Measurements from ENCODE around the gene DPF3.

The DPF3 gene

DNA sequence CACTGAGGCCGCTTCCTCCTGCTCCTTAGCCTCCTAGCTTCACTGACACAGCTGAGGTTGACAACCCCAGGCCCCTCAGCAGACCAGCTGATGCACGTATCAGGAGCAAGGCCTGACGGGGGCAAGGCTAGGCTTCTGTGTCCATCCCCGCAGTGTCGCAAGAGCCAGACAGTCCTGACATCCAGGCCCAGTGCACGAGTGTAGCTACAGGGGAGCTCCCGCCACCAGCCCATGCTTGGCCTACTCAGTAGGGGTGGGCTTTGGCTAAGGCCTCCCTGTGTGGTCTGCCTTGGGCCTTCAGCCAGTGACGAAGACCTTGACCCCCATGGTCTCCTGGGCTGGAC, 179.1 kb downstream of the DPF3 start:
- Histone ChIP-seq H3K9me3 (ENCODE audit: control insufficient read depth, insufficient read depth, low read length) (no peaks in the 10 kb centered on the region), H3K4me1 (ENCODE audit: control insufficient read depth, low read length) (no peaks in the 10 kb centered on the region)
- TF ChIP-seq, protein P1, sequence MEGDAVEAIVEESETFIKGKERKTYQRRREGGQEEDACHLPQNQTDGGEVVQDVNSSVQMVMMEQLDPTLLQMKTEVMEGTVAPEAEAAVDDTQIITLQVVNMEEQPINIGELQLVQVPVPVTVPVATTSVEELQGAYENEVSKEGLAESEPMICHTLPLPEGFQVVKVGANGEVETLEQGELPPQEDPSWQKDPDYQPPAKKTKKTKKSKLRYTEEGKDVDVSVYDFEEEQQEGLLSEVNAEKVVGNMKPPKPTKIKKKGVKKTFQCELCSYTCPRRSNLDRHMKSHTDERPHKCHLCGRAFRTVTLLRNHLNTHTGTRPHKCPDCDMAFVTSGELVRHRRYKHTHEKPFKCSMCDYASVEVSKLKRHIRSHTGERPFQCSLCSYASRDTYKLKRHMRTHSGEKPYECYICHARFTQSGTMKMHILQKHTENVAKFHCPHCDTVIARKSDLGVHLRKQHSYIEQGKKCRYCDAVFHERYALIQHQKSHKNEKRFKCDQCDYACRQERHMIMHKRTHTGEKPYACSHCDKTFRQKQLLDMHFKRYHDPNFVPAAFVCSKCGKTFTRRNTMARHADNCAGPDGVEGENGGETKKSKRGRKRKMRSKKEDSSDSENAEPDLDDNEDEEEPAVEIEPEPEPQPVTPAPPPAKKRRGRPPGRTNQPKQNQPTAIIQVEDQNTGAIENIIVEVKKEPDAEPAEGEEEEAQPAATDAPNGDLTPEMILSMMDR (IDR thresholded peaks at IDR 0.05; ENCODE audit: low read depth, low read length, poor library complexity, severe bottlenecking), result no peak
- no peak for TF ChIP-seq EZH2phosphoT487 (IDR thresholded peaks at IDR 0.05; ENCODE audit: borderline replicate concordance, low read length)

DNA sequence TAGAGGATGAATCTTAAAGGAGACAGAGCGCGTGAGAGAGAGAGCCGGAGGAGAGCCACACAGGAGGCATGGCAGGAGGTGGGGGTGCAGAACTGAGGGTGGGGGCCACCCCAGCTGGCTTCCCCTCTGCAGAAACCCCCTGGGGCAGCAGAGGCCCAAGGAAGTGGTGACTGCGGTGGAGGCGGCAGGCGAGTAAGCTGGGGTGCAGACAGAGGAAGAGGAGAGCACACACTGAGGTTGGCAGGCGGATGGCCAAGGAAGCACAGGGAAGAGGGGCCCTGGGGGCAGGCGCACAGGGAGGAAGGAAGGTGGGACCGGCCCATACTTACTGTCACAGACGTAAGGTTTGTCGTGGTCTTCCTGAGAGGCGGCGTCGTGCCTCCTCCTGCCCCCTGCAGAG, 179.8 kb downstream of the DPF3 start:
- Histone ChIP-seq H3K36me3 (ENCODE audit: control insufficient read depth, low read length) (no peaks in the 10 kb centered on the region), H3K27ac (ENCODE audit: low read depth, low read length) (no peak overlapping the region), H3K79me2 (ENCODE audit: control insufficient read depth, low read length) (no peaks in the 10 kb centered on the region), H3K27me3 (ENCODE audit: control insufficient read depth, low read length) (no peaks in the 10 kb centered on the region), H3F3A (ENCODE audit: control insufficient read depth, insufficient read depth) (no peaks in the 10 kb centered on the region), H3K4me2 (ENCODE audit: low read length) (no peak overlapping the region), H4K20me1 (ENCODE audit: control insufficient read depth, insufficient read depth, low read depth, low read length) (no peaks in the 10 kb centered on the region; the same call in 1 of the 2 replicates), H3K9me3 (ENCODE audit: control insufficient read depth, insufficient read depth, low read length) (no peaks in the 10 kb centered on the region), H3K9me2 (replicated peaks; ENCODE audit: control insufficient read depth, low read length) (no peaks in the 10 kb centered on the region), H3K4me3 (ENCODE audit: low read length) (no peak overlapping the region), H3K4me1 (ENCODE audit: control insufficient read depth, low read length) (no peaks in the 10 kb centered on the region)
- TF ChIP-seq, protein P1 (IDR thresholded peaks at IDR 0.05; ENCODE audit: low read depth, low read length, poor library complexity, severe bottlenecking), result no peak
- no peak for TF ChIP-seq EZH2phosphoT487 (IDR thresholded peaks at IDR 0.05; ENCODE audit: borderline replicate concordance, low read length)

More for the DNA sequence above, 179.1 kb downstream of the DPF3 start:
- no peaks in the 10 kb centered on the region for H3K36me3 ChIP-seq (ENCODE audit: control insufficient read depth, low read length)
- H3K4me2 ChIP-seq (ENCODE audit: low read length), result no peak overlapping the region
- no peak overlapping the region for H3K4me3 ChIP-seq (ENCODE audit: low read length)
- H3K79me2 ChIP-seq (ENCODE audit: control insufficient read depth, low read length), result no peaks in the 10 kb centered on the region
- H4K20me1 ChIP-seq (ENCODE audit: control insufficient read depth, insufficient read depth, low read depth, low read length), result no peaks in the 10 kb centered on the region; the same call in 1 of the 2 replicates
- H3K27me3 ChIP-seq (ENCODE audit: control insufficient read depth, low read length), result no peaks in the 10 kb centered on the region
- H3K9me2 ChIP-seq (replicated peaks; ENCODE audit: control insufficient read depth, low read length), result no peaks in the 10 kb centered on the region
- H3K27ac ChIP-seq (ENCODE audit: low read depth, low read length), result no peak overlapping the region
- H3F3A ChIP-seq (ENCODE audit: control insufficient read depth, insufficient read depth), result no peaks in the 10 kb centered on the region

DNA sequence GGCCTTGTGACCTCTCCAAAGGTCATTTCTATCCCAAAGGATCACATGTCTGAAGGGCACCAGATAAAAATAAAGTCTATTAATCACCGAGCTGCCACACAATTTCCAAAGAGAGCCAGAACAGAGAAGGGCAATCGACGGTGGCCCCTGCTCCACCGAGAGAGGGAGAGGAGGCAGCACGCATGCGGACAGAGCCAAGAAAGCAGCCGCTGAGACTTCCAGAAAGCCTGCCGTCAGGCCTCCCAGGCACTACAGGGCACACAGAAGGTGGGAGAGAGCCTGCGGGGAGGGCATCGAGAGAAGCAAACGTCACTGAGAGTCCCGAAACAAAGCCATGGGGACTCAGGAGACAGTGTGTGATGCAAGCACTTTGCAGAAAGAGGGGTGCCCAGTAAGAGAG, 182.0 kb downstream of the DPF3 start:
- no peak for TF ChIP-seq EZH2phosphoT487 (IDR thresholded peaks at IDR 0.05; ENCODE audit: borderline replicate concordance, low read length)
- TF ChIP-seq, protein P1 (IDR thresholded peaks at IDR 0.05; ENCODE audit: low read depth, low read length, poor library complexity, severe bottlenecking), result no peak
- no peaks in the 10 kb centered on the region for H3K4me1 ChIP-seq (ENCODE audit: control insufficient read depth, low read length)
- H3K9me3 ChIP-seq (ENCODE audit: control insufficient read depth, insufficient read depth, low read length), result no peaks in the 10 kb centered on the region
- H3F3A ChIP-seq (ENCODE audit: control insufficient read depth, insufficient read depth), result no peaks in the 10 kb centered on the region
- H3K9me2 ChIP-seq (replicated peaks; ENCODE audit: control insufficient read depth, low read length), result no peaks in the 10 kb centered on the region
- H3K4me3 ChIP-seq (ENCODE audit: low read length), result no peak overlapping the region
- no peaks in the 10 kb centered on the region for H3K27me3 ChIP-seq (ENCODE audit: control insufficient read depth, low read length)
- H3K27ac ChIP-seq (ENCODE audit: low read depth, low read length), result no peak overlapping the region
- H3K36me3 ChIP-seq (ENCODE audit: control insufficient read depth, low read length), result no peaks in the 10 kb centered on the region
- no peak overlapping the region for H3K4me2 ChIP-seq (ENCODE audit: low read length)
- H4K20me1 ChIP-seq (ENCODE audit: control insufficient read depth, insufficient read depth, low read depth, low read length), result no peaks in the 10 kb centered on the region; the same call in 1 of the 2 replicates
- H3K79me2 ChIP-seq (ENCODE audit: control insufficient read depth, low read length), result no peaks in the 10 kb centered on the region
